Measurements from ENCODE around the gene EPRS1. TPM values are rescaled to one million over a fixed set of nuclear protein-coding genes. Genes with fewer than 3 reads are reported as not detected.

Gene EPRS1
- polyA plus RNA-seq, 3 donors = 9.3 to 27.6 (median 21.1) TPM

DNA sequence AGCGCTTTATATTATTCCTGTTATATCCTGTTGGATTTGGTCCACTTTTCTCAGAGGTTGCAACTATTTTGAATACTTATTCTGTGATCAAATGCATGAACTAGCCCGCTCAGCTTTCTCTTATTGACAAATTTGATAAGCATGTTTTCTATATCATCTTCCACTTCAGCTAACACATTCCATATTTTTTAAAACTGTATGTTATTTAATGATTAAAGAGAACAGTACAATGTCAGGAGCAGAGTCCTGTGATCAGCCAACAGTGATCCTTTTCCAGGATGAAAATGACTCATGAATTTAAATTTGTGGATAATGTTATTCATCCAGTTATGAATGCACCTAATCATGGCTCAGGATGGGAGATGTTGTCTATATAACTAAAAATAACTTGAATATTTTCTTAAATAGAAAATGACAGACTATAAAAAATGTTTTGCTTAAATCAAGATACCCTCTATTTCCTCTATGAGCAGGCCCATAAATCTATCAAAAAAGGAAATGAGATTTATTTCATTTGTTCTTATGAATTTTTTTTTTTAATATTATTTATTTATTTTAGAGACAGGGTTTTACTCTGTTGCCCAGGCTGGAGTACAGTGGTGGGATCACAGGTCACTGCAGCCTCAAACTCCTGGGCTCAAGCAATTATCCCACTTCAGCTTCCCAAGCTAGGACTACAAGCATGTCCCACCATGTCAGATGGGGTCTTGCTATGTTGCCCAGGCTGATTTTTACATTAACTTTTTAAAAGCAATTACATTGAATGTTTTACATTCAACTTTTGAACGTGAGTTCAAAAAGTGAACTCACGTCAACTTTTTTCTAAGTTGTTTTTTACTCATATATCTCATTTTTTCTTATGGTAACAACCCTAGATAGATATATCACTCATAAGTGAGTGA is 30.8 kb upstream of the EPRS1 start:
- no peak overlapping the region for H3K4me3 Mint-ChIP-seq
- Histone ChIP-seq H3K9ac (ENCODE audit: insufficient read depth, low read length, poor library complexity, severe bottlenecking) (no peak overlapping the region), H3K4me3 (replicated peaks in 1 of 3; ENCODE audit: low read depth in 2 of 3, low read length in 3 of 3) (no peak overlapping the region), H3K4me1 (ENCODE audit: control insufficient read depth in 1 of 2, insufficient read depth in 2 of 2, low read length in 2 of 2) (no peaks in the 10 kb centered on the region), H3K79me2 (ENCODE audit: insufficient read depth, low read length) (no peaks in the 10 kb centered on the region), H2AFZ (ENCODE audit: insufficient read depth, low read depth, low read length, poor library complexity, severe bottlenecking) (no peak overlapping the region), H4K20me1 (ENCODE audit: insufficient read depth, low read length) (no peaks in the 10 kb centered on the region), H3K27ac (ENCODE audit: low read depth in 1 of 2, low read length in 2 of 2) (no peak overlapping the region), H3K9me3 (replicated peaks in 1 of 2; ENCODE audit: control insufficient read depth in 1 of 2, insufficient read depth in 1 of 2, low read length in 2 of 2) (no peaks in the 10 kb centered on the region), H3K4me2 (replicated peaks; ENCODE audit: extremely low read depth, low read length, poor library complexity, severe bottlenecking) (no peak overlapping the region), H3K36me3 (replicated peaks in 1 of 2; ENCODE audit: control insufficient read depth in 1 of 2, insufficient read depth in 2 of 2, low read length in 2 of 2) (peaks cover 10 to 19% of the 10 kb centered on the region in 2 donors), H3K27me3 (ENCODE audit: control insufficient read depth in 2 of 2, insufficient read depth in 2 of 2, low read length in 2 of 2) (no peaks in the 10 kb centered on the region)
- H3K27me3 Mint-ChIP-seq (ENCODE audit: low read depth in 3 of 3) = no peaks in the 10 kb centered on the region
- no peaks in the 10 kb centered on the region for H3K4me1 Mint-ChIP-seq
- intact Hi-C loops (cut with micrococcal nuclease) = no loop called here
- WGBS (ENCODE audit: insufficient coverage) = no CpG with 5 or more reads among the region's 4 CpGs
- DNase-seq = no peak
- H3K27ac Mint-ChIP-seq = no peak overlapping the region
- H3K36me3 Mint-ChIP-seq = peaks cover 29 to 40% of the 10 kb centered on the region in 2 donors
- TF ChIP-seq CTCF (IDR thresholded peaks at IDR 0.05) = no peak
- peaks cover 0 to 3% (median 0%) of the 10 kb centered on the region in 7 donors for H3K9me3 Mint-ChIP-seq

DNA sequence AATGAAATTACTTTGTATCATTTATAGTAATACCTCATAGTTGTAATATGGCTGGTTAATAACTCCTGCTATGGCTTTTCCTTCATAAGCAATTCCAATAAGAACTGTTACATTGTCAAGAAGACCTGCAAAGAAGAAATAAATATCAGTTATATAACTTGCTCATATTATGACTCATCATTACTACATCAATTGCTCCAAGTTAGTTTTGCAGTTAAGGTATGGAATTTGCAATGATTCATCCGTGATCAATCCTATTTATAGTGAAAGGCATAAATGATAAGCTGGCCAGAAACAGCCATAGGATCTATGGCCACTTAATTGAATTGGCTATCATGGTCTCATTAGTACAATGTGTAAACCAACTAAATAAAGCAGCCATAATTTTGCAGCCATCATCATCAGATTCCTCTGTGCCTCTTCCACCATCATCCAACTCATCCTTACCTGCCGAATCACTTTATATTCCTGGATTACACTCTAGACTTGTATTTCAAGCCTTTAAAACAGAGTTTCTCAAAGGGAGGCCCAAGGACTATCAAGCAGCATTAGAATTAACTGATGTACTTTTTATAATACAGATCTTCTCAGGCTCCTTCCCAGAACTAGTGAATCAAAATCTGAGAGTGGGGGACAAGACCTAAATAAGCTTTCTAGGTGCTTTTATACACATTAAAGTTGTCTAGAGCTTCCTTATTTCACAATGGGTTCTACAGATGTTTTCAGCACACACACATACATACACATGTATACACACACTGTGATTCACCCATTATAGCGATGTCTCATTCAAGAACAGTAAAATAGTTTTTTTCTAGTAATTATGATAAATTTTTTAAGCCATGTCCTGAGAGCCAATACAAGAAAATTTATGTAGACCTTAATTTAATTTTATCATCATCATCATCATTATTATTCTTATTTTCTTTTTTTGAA is 21.2 kb upstream of the EPRS1 start:
- Histone ChIP-seq H3K27me3 (ENCODE audit: control insufficient read depth in 2 of 2, insufficient read depth in 2 of 2, low read length in 2 of 2) (no peaks in the 10 kb centered on the region), H3K4me3 (replicated peaks in 1 of 3; ENCODE audit: low read depth in 2 of 3, low read length in 3 of 3) (no peak overlapping the region), H3K36me3 (replicated peaks in 1 of 2; ENCODE audit: control insufficient read depth in 1 of 2, insufficient read depth in 2 of 2, low read length in 2 of 2) (peaks cover 31 to 78% of the 10 kb centered on the region in 2 donors), H3K9me3 (replicated peaks in 1 of 2; ENCODE audit: control insufficient read depth in 1 of 2, insufficient read depth in 1 of 2, low read length in 2 of 2) (no peaks in the 10 kb centered on the region), H3K79me2 (ENCODE audit: insufficient read depth, low read length) (no peaks in the 10 kb centered on the region), H3K4me1 (ENCODE audit: control insufficient read depth in 1 of 2, insufficient read depth in 2 of 2, low read length in 2 of 2) (no peaks in the 10 kb centered on the region), H4K20me1 (ENCODE audit: insufficient read depth, low read length) (no peaks in the 10 kb centered on the region), H2AFZ (ENCODE audit: insufficient read depth, low read depth, low read length, poor library complexity, severe bottlenecking) (no peak overlapping the region), H3K9ac (ENCODE audit: insufficient read depth, low read length, poor library complexity, severe bottlenecking) (no peak overlapping the region), H3K4me2 (replicated peaks; ENCODE audit: extremely low read depth, low read length, poor library complexity, severe bottlenecking) (no peak overlapping the region), H3K27ac (ENCODE audit: low read depth in 1 of 2, low read length in 2 of 2) (no peak overlapping the region)
- Mint-ChIP-seq H3K4me1 (no peaks in the 10 kb centered on the region), H3K9me3 (peaks cover 0 to 3% (median 0%) of the 10 kb centered on the region in 7 donors), H3K4me3 (no peak overlapping the region), H3K27ac (no peak overlapping the region), H3K36me3 (peaks cover 41 to 49% of the 10 kb centered on the region in 2 donors), H3K27me3 (ENCODE audit: low read depth in 3 of 3) (peaks cover 0 to 1% (median 0%) of the 10 kb centered on the region in 3 donors)
- intact Hi-C loops (cut with micrococcal nuclease) = no loop called here
- 100% methylated on average over 1 of the region's 3 CpGs for WGBS (ENCODE audit: insufficient coverage)
- no peak for TF ChIP-seq CTCF (IDR thresholded peaks at IDR 0.05)
- no peak for DNase-seq

Measured in CD14-positive monocyte (primary cell).